GM23248 (cell line): ENCODE measurements around the gene GABBR2.

Source experiments
- EZH2 ChIP-seq: fragments of 200-600 bp; sonication (generic); IDR thresholded peaks from 2 replicates; pipeline ENCODE4 v1.6.1; 2018; ENCODE audit warnings: antibody characterized with exemption, mild to moderate bottlenecking; ENCODE audit not compliant: insufficient read depth, poor library complexity, severe bottlenecking
- EZH2phosphoT487 ChIP-seq: fragments of 200-600 bp; sonication (generic); IDR thresholded peaks from 2 replicates; pipeline ENCODE4 v1.6.1; 2018; ENCODE audit warnings: antibody characterized with exemption, moderate library complexity, mild to moderate bottlenecking, low read depth; ENCODE audit not compliant: insufficient read depth

GRCh38 chr9:98541684-98542230, 167.0 kb downstream of the GABBR2 start:
- no peak for TF ChIP-seq EZH2
- no peak for TF ChIP-seq EZH2phosphoT487
